WTC11 (cell line): ENCODE measurements around the gene ECT2.

Experiments used
- ATF2 ChIP-seq: sonication (generic); formaldehyde crosslinking; IDR thresholded peaks from 2 replicates; pipeline ENCODE4 v1.8.1; 2022; ENCODE audit warnings: low read depth, missing genetic modification reagents, borderline replicate concordance
- CTCF ChIP-seq: fragments of 200-600 bp; IDR thresholded peaks from 2 replicates; pipeline ENCODE4 v1.8.0; 2022; ENCODE audit warnings: antibody characterized with exemption
- E2F4 ChIP-seq: sonication (generic); formaldehyde crosslinking; IDR thresholded peaks from 2 replicates; pipeline ENCODE4 v1.8.1; 2022; ENCODE audit warnings: low read depth, mild to moderate bottlenecking, moderate library complexity, missing genetic modification reagents, borderline replicate concordance
- FOXP4 ChIP-seq: sonication (generic); formaldehyde crosslinking; IDR thresholded peaks from 2 replicates; pipeline ENCODE4 v1.8.0; 2022; ENCODE audit warnings: mild to moderate bottlenecking, missing genetic modification reagents
- JUN ChIP-seq: sonication (generic); formaldehyde crosslinking; IDR thresholded peaks from 2 replicates; pipeline ENCODE4 v1.8.0; 2023; ENCODE audit warnings: mild to moderate bottlenecking, missing genetic modification reagents
- PRDM15 ChIP-seq: sonication (generic); formaldehyde crosslinking; IDR thresholded peaks from 2 replicates; pipeline ENCODE4 v1.8.0; 2022; ENCODE audit warnings: missing genetic modification reagents
- USF2 ChIP-seq: sonication (generic); formaldehyde crosslinking; IDR thresholded peaks from 2 replicates; pipeline ENCODE4 v1.8.1; 2023; ENCODE audit warnings: mild to moderate bottlenecking, missing genetic modification reagents, moderate library complexity

GRCh38 chr3:172816281-172816680 is 65.8 kb downstream of the ECT2 start:
- no peak for TF ChIP-seq FOXP4 (CRISPR knock-in tag)
- no peak for TF ChIP-seq PRDM15 (CRISPR knock-in tag)
- TF ChIP-seq CTCF, result no peak
- TF ChIP-seq USF2 (CRISPR knock-in tag), result no peak
- no peak for TF ChIP-seq E2F4 (CRISPR knock-in tag)
- TF ChIP-seq JUN (CRISPR knock-in tag), result no peak
- no peak for TF ChIP-seq ATF2 (CRISPR knock-in tag)
